Prostate gland (tissue), 2 donors: Measurements from ENCODE around the gene PAX5. TPM values are rescaled to one million over a fixed set of nuclear protein-coding genes. Genes with fewer than 3 reads are reported as not detected.

Source experiments
- DNase-seq: peaks from one replicate; pipeline ENCODE4 v3.0.0-alpha.2; 2019; ENCODE audit warnings: low spot score
- H3K27ac ChIP-seq, 2 donors: fragments of 200-600 bp; sonication (generic); 2 replicates each; pipeline ENCODE4 v1.5.1; 2017 to 2019
- H3K27me3 ChIP-seq: fragments of 200-600 bp; sonication (generic); replicated peaks from 2 replicates; pipeline ENCODE4 v1.5.1; 2019; ENCODE audit not compliant: insufficient read depth
- H3K36me3 ChIP-seq, 2 donors: fragments of 200-600 bp; sonication (generic); 1 replicate in 1 of 2; 2 replicates in 1 of 2; pipeline versions ENCODE4 v1.5.1 to v1.8.1; 2017 to 2019
- H3K4me1 ChIP-seq: fragments of 200-600 bp; sonication (generic); replicated peaks from 2 replicates; pipeline ENCODE4 v1.5.1; 2019
- H3K4me3 ChIP-seq, 2 donors: fragments of 200-600 bp; sonication (generic); 2 replicates each; pipeline ENCODE4 v1.5.1; 2017 to 2019
- H3K9me3 ChIP-seq: fragments of 200-600 bp; sonication (generic); 2 replicates; pipeline ENCODE4 v1.5.1; 2017
- CTCF ChIP-seq, 4 experiments: fragments of 200-600 bp in 2 of 4; fragments of 450-650 bp in 2 of 4; sonication (generic) in 2 of 4; IDR thresholded peaks; 1 replicate in 3 of 4; 2 replicates in 1 of 4; pipeline ENCODE4 v1.5.1; 2016 to 2019; ENCODE audit warnings: antibody characterized with exemption in 4 of 4, mild to moderate bottlenecking in 2 of 4, moderate library complexity in 2 of 4
- POLR2A ChIP-seq: fragments of 450-650 bp; IDR thresholded peaks from one replicate; pipeline ENCODE4 v1.6.1; 2016; ENCODE audit warnings: antibody characterized with exemption, mild to moderate bottlenecking
- POLR2AphosphoS5 ChIP-seq: sonication (generic); formaldehyde crosslinking; IDR thresholded peaks from one replicate; pipeline ENCODE4 v1.6.1; 2017; ENCODE audit warnings: antibody characterized with exemption
- WGBS: methylation state at CpG from one replicate; pipeline ENCODE4 v1.1.5; 2018; 5-methylcytosine and 5-hydroxymethylcytosine counted together
- intact Hi-C: fragments of 100-400 bp; cut with DNase I; formaldehyde crosslinking; loops from one replicate; pipeline ENCODE4 v1.14.2; 2022
- total RNA-seq, 2 donors: library from RNA; depleted of rRNA; stranded (reverse); fragments of >200 nt; gene quantifications; one replicate each; pipeline ENCODE4 v1.1.0, GENCODE V29; 2016

The PAX5 gene
- total RNA-seq, 2 donors from 2014 or later, result 0.05 to 0.11 TPM

GRCh38 chr9:36913393-36914211, 120.5 kb downstream of the PAX5 start:
- peaks cover 5% of the 10 kb centered on the region for H3K27me3 ChIP-seq
- TF ChIP-seq POLR2AphosphoS5 (no peak), CTCF (IDR thresholded peaks at IDR 0.05) (no peak), POLR2A (no peak)
- 49% methylated on average over 10 of the region's 10 CpGs for WGBS
- no peaks in the 10 kb centered on the region for H3K9me3 ChIP-seq
- DNase-seq, result no peak
- H3K27ac ChIP-seq, result no peak overlapping the region
- H3K36me3 ChIP-seq, result no peaks in the 10 kb centered on the region
- no peaks in the 10 kb centered on the region for H3K4me1 ChIP-seq
- intact Hi-C loops, result no loop called here
- H3K4me3 ChIP-seq, result no peak overlapping the region

- intact Hi-C loops, result no loop called here
- no peak overlapping the region for H3K4me3 ChIP-seq
- no peaks in the 10 kb centered on the region for H3K4me1 ChIP-seq
- H3K36me3 ChIP-seq, result no peaks in the 10 kb centered on the region
- TF ChIP-seq POLR2AphosphoS5, result no peak
- TF ChIP-seq CTCF (IDR thresholded peaks at IDR 0.05), result no peak
- no peak for TF ChIP-seq POLR2A
- H3K27me3 ChIP-seq, result peaks cover 8% of the 10 kb centered on the region
- no peak for DNase-seq
- whole genome bisulfite sequencing, result 78% methylated on average over 3 of the region's 3 CpGs
- no peak overlapping the region for H3K27ac ChIP-seq
- H3K9me3 ChIP-seq, result no peaks in the 10 kb centered on the region
These were observed 121.4 kb downstream of the PAX5 start for GRCh38 chr9:36912620-36913019.

GRCh38 chr9:36911601-36912412, 122.3 kb downstream of the PAX5 start:
- Histone ChIP-seq H3K4me1 (no peaks in the 10 kb centered on the region), H3K36me3 (no peaks in the 10 kb centered on the region), H3K27me3 (peaks cover 8% of the 10 kb centered on the region), H3K4me3 (no peak overlapping the region), H3K27ac (no peak overlapping the region), H3K9me3 (no peaks in the 10 kb centered on the region)
- 43% methylated on average over 12 of the region's 12 CpGs for WGBS
- DNase-seq, result no peak
- TF ChIP-seq POLR2A, result no peak
- no peak for TF ChIP-seq POLR2AphosphoS5
- TF ChIP-seq CTCF (IDR thresholded peaks at IDR 0.05), result no peak
- intact Hi-C loops, result no loop called here

GRCh38 chr9:36911037-36911436, 123.0 kb downstream of the PAX5 start:
- Histone ChIP-seq H3K4me3 (no peak overlapping the region), H3K36me3 (no peaks in the 10 kb centered on the region), H3K27ac (no peak overlapping the region), H3K4me1 (no peaks in the 10 kb centered on the region), H3K9me3 (no peaks in the 10 kb centered on the region), H3K27me3 (peaks cover 15% of the 10 kb centered on the region)
- TF ChIP-seq CTCF (IDR thresholded peaks at IDR 0.05), result no peak
- TF ChIP-seq POLR2AphosphoS5, result no peak
- TF ChIP-seq POLR2A, result no peak
- WGBS, result 60% methylated on average over 6 of the region's 6 CpGs
- DNase-seq, result no peak
- intact Hi-C loops, result no loop called here
